ENCODE measurements around the gene SLC6A13. TPM values are rescaled to one million over a fixed set of nuclear protein-coding genes. Genes with fewer than 3 reads are reported as not detected.

SLC6A13 gene
- total RNA-seq, 2 experiments from 2014 or later = 0.11 to 0.60 TPM

DNA sequence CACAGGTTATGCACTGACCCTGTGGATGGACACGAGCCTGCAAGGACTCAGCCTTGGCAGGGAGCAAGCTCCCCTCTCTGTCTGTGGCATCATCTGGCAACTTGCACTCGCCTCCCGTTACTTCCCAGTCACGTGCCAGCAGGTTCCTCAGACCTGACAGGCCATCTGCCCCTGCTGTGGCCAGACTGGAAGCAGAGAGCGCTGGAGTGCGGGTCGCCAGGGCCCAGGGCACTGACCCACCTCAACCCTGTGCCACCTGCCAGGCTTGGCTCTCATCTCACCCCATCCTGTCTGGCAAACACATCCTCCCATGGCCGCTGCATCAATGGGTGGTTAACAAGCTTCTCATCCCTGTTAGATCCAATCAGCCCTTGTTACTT, 77.1 kb downstream of the SLC6A13 start:
- no peak overlapping the region for H3K27ac ChIP-seq (ENCODE audit: low read depth in 1 of 2, low read length in 2 of 2)
- H3K4me3 Mint-ChIP-seq = no peak overlapping the region
- no peak for DNase-seq
- H3K27ac Mint-ChIP-seq = no peak overlapping the region
- H3K36me3 ChIP-seq (ENCODE audit: insufficient read depth, low read length) = no peaks in the 10 kb centered on the region
- no peak for TF ChIP-seq CTCF (IDR thresholded peaks at IDR 0.05)
- no peak overlapping the region for H3K4me3 ChIP-seq (ENCODE audit: low read length)
- H3K27me3 Mint-ChIP-seq = peaks cover 28% of the 10 kb centered on the region
- H3K9me3 Mint-ChIP-seq = no peaks in the 10 kb centered on the region
- ChIA-PET POLR2A (no interaction called here), CTCF (no interaction called here)
- H3K4me1 Mint-ChIP-seq (ENCODE audit: low read depth) = no peaks in the 10 kb centered on the region
- H3K27me3 ChIP-seq (ENCODE audit: control insufficient read depth in 1 of 2, insufficient read depth in 2 of 2, low read length in 2 of 2) = peaks cover 0 to 12% of the 10 kb centered on the region in 2 experiments
- no peaks in the 10 kb centered on the region for H3K36me3 Mint-ChIP-seq (ENCODE audit: low read depth)
- no peak for ATAC-seq (ENCODE audit: poor library complexity)
- intact Hi-C loops (cut with DNase I, micrococcal nuclease) = no loop called here
- peaks cover 0 to 11% of the 10 kb centered on the region in 2 experiments for H3K9me3 ChIP-seq (ENCODE audit: control insufficient read depth in 1 of 2, insufficient read depth in 1 of 2, low read length in 2 of 2)
- peaks cover 8% of the 10 kb centered on the region for H3K4me1 ChIP-seq (ENCODE audit: insufficient read depth, low read length)

DNA sequence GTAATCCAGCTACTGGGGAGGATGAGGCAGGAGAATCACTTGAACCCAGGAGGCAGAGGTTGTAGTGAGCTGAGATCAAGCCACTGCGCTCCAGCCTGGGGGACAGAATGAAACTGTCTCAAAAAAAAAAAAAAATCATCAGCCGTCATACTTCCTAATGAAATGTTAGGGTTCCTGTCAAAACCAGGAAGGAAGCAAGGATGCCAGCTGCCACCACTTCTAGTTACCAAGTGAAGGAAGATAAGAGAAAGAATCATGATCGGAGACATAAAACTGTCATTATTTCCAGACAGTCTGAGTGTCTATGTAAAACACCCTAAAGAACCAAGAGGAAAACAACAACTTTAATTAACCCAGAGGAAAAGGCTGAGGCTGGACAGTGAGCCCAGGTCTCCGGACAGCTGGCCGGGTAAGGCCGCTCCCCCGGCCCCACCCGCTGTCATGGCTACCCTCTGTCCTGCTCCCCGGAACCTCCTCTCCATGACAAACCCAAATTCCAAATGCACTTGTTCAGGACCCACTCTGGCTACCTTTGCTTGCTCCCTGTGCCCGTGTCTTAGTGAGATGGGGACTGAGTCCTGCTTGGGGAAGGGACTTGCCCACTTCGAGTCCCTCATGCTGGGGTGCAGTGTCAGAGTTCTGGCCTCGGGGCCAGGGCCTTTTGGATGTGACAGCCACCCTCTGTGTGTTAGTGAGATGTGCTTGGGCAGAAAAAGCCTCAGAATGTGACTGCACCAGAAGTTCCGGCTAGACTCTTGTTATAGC, 77.6 kb downstream of the SLC6A13 start:
- DNase-seq (no peak), ATAC-seq (ENCODE audit: poor library complexity) (no peak)
- H3K4me1 ChIP-seq (ENCODE audit: insufficient read depth, low read length) = peaks cover 10% of the 10 kb centered on the region
- ChIA-PET POLR2A (no interaction called here), CTCF (no interaction called here)
- intact Hi-C loops (cut with DNase I, micrococcal nuclease) = no loop called here
- H3K36me3 ChIP-seq (ENCODE audit: insufficient read depth, low read length) = no peaks in the 10 kb centered on the region
- peaks cover 0 to 10% of the 10 kb centered on the region in 2 experiments for H3K27me3 ChIP-seq (ENCODE audit: control insufficient read depth in 1 of 2, insufficient read depth in 2 of 2, low read length in 2 of 2)
- H3K9me3 Mint-ChIP-seq = no peaks in the 10 kb centered on the region
- TF ChIP-seq CTCF (IDR thresholded peaks at IDR 0.05) = no peak
- no peaks in the 10 kb centered on the region for H3K36me3 Mint-ChIP-seq (ENCODE audit: low read depth)
- no peaks in the 10 kb centered on the region for H3K4me1 Mint-ChIP-seq (ENCODE audit: low read depth)
- no peak overlapping the region for H3K27ac ChIP-seq (ENCODE audit: low read depth in 1 of 2, low read length in 2 of 2)
- H3K9me3 ChIP-seq (ENCODE audit: control insufficient read depth in 1 of 2, insufficient read depth in 1 of 2, low read length in 2 of 2) = peaks cover 0 to 11% of the 10 kb centered on the region in 2 experiments
- H3K4me3 Mint-ChIP-seq = no peak overlapping the region
- no peak overlapping the region for H3K4me3 ChIP-seq (ENCODE audit: low read length)
- H3K27me3 Mint-ChIP-seq = peaks cover 27% of the 10 kb centered on the region
- no peak overlapping the region for H3K27ac Mint-ChIP-seq

DNA sequence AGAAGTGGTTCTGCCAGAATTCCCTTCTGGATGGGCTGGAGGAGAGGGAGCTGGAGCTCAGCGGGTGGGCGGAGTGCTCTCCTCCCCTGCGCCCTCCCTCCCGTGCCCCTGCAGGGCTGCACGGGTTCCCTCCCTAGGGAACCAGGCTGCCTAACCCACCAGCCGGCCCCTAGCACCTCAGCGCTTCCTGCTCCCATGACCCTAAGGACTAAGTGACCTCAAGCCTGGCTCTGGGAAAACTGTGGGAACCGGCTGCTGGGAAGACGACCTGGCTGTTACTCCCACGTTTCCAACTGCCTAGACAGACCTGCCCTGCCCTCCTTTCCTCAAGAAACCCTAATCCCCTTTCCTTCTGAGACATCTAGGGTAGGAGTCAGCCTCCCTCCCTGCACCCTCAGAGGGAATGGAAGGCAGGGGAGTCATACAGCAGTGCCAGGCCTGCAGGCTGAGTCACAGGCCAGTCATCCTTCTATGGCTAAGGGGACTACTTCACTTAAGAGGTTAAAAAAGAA, 80.2 kb downstream of the SLC6A13 start:
- intact Hi-C loops (cut with DNase I, micrococcal nuclease) = no loop called here
- TF ChIP-seq CTCF (IDR thresholded peaks at IDR 0.05) = no peak
- Histone ChIP-seq H3K9me3 (ENCODE audit: control insufficient read depth in 1 of 2, insufficient read depth in 1 of 2, low read length in 2 of 2) (peaks cover 0 to 5% of the 10 kb centered on the region in 2 experiments), H3K4me1 (ENCODE audit: insufficient read depth, low read length) (peaks cover 5% of the 10 kb centered on the region), H3K36me3 (ENCODE audit: insufficient read depth, low read length) (no peaks in the 10 kb centered on the region), H3K27ac (ENCODE audit: low read depth in 1 of 2, low read length in 2 of 2) (no peak overlapping the region), H3K4me3 (ENCODE audit: low read length) (no peak overlapping the region), H3K27me3 (ENCODE audit: control insufficient read depth in 1 of 2, insufficient read depth in 2 of 2, low read length in 2 of 2) (peaks cover 0 to 4% of the 10 kb centered on the region in 2 experiments)
- ChIA-PET POLR2A (no interaction called here), CTCF (no interaction called here)
- ATAC-seq (ENCODE audit: poor library complexity) (no peak), DNase-seq (no peak)
- H3K9me3 Mint-ChIP-seq = no peaks in the 10 kb centered on the region
- no peak overlapping the region for H3K27ac Mint-ChIP-seq
- H3K27me3 Mint-ChIP-seq = peaks cover 21% of the 10 kb centered on the region
- no peaks in the 10 kb centered on the region for H3K4me1 Mint-ChIP-seq (ENCODE audit: low read depth)
- no peaks in the 10 kb centered on the region for H3K36me3 Mint-ChIP-seq (ENCODE audit: low read depth)
- H3K4me3 Mint-ChIP-seq = no peak overlapping the region
